CD1c-positive myeloid dendritic cell (primary cell): ENCODE data around the gene POR.

Experiments used
- DNase-seq: peaks from one replicate; pipeline ENCODE4 v3.0.0-alpha.2; 2016; ENCODE audit errors: extremely low spot score

Gene POR

DNA sequence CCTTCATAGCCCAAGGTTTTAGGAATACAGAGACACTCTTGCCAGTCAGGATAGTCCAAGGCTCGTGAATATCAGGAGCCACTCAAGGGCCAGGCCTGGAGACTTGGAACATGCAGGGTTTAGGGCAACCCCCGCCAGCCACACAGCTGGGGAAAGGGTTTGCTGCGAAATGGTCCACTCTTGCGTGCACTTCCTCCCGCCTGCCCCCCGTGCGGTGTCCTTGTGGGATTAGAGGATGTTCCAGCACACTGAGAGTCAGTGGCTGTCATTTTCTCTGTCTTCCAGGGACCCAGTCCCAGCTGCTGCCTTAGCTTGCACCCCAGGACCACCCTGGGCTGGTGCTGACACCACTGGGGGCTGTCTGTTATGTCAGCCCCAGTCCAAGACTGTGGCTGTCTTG, 38.5 kb downstream of the POR start:
- DNase-seq, result peak; percentile 35

DNA sequence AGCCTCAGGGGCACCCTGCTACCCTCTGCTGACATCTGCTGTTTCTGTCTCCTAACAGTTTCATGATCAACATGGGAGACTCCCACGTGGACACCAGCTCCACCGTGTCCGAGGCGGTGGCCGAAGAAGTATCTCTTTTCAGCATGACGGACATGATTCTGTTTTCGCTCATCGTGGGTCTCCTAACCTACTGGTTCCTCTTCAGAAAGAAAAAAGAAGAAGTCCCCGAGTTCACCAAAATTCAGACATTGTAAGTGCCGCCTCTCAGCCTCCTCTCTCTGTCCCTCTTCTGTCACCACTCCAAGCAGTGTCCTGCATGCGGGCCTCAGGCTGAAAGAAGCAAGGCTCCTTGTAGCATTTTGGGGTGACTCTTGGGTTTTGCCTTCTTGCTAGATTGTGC, 39.0 kb downstream of the POR start:
- peak; percentile 87 for DNase-seq

- DNase-seq, result no peak
Measured at GRCh38 chr7:75955331-75955955, 40.5 kb downstream of the POR start.

DNA sequence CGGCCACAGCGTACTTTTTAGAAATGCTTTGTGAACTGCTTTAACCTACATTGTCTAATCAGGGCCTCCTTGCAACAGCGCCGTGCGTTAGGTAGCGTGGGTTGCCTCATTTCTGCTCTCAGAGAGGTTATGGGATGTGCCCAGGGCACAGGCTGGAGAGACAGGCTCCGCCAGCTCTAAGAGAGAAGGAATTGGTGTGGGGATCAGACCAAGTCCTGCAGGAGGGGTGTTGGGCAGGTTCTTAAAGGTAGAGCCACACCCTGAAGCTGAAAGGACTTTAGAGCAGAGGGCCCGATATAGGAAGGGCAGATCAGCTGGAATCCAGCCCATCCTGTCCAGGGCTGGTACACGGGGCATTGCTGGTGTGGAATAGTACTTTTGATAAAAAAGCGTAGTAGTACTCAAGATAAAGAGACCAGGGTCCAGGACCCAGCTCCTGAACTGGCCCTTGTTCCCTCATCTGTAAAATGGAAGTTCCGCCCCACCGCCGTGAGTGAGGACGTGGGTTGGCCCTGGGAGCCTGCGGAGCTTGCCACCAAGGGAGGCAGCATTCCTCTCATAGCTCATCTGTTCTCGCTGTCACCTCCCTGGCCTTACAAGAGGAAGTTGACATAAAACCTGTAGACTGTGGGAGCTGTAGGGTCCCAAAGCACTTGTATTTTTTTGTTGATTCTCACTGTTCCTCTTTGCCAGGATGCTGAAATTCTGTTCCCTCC, 42.2 kb downstream of the POR start:
- DNase-seq, result no peak

DNA sequence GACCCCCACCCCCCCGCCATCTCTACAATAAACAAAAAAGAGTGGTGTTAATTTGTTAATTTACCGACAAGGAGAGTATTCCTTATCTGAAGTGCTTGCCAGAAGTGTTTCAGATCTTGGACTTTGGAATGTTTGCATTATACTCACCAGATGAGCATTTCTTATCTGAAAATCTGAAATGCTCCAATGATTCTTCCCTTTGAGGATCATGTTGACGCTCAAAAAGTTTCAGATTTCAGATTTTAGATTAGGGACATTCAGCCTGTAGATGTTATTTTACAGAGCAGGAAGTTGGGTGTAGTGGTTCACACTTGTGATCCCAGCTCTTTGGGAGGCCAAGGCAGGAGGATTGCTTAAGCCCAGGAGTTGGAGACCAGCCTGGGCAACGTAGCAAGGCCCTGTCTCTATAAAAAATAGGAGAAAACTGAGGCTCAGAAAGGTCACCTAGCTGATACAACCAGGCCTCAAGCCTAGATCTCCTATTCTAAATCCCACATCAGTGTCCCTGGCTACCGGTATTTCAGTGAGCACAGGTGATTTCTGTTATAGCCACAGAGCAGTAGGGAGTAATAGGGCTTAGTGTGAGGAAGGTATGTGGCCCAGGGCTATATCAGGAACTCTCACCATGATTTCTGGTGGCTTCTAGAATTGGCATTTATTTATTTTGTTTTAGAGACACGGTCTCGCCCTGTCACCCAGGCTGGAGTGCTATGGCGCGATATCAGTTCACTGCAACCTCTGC, 44.0 kb downstream of the POR start:
- no peak for DNase-seq

DNA sequence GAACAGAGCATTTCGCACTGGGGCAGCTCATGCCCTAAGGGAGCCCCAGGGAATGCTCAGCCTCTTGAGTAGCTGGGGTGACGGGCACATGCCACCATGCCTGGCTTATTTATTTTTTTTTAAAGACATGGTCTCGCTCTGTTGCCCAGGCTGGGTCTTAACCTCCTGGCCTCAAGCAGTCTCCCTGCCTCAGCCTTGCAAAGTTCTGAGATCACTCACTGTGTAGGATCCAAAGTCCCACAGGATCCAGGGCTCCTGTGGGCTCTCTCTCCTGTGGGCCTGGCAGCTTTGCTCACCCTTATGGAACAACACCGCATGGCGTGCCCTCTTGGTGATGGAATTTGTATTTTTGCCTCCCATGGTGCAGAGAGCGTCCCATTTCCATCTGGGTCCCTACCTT, 45.4 kb downstream of the POR start:
- no peak for DNase-seq

GRCh38 chr7:75961218-75961617, 46.3 kb downstream of the POR start:
- no peak for DNase-seq

GRCh38 chr7:75962607-75963380, 47.8 kb downstream of the POR start:
- DNase-seq, result no peak

DNA sequence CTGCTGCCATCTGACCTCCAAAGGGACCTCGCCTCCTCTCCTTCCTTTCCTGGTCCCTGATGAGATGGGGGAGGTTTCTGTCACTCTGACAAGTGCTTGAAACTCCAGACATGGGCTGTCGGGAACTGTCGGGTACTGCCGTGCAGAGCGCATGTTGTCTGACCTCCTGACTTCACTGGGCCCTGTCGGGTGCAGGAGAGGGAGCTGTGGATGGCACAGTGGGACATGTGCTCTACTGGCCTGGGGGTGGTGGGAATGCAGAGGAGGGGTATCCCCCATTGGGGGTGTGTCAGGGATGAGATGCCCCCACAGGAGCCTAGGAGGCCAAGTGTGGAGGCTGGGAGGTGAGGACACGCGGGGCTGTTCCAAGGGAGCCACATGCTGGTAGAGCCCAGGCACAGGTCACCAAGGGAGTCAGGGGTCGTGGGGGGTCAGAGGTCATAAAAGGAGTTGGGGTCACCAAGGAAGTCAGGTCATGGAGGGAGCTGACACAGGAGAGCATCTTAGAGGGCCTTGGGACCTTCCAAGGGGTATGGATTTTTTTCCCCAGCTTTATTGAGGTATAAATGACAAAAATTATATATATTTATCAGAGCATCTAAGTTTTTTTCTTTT, 48.5 kb downstream of the POR start:
- no peak for DNase-seq

DNA sequence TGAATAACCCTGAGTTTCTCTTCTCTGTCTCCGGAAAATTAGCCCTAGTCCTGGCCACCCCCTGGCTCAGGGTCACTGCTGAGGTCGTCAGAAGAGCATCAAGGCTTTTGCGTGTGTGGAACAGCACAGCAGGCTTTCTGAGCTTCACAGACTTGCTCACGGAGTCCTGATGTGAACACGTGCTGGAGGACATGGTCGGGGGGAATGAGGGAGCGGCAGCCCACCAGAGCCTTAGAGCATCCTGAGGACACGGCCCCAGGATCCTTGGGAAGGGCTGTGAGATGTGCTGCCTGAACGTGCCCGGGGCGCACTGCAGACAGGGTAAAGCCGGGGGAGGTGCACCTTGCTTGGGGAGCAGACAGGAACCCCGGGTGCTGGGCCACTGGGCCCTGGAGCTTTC, 50.7 kb downstream of the POR start:
- no peak for DNase-seq

GRCh38 chr7:75966190-75966961, 51.4 kb downstream of the POR start:
- no peak for DNase-seq

DNA sequence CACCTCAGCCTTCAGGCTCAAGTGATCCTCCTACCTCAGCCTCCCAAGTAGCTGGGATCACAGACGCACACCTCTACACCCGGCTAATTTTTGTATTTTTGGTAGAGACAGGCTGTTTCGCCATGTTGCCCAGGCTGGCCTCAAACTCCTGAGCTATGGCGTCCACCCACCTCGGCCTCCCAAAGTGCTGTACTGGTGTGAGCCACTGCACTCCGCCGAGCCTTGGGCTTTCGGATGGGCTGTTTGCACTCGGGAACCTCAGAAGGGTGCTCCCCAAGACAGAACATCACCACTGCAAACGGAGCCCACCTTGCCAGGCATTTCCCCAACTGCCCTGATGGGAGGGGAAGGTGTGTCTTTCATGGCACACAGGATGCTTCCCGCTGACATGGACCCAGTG, 52.1 kb downstream of the POR start:
- DNase-seq, result no peak

GRCh38 chr7:75967487-75967997, 52.6 kb downstream of the POR start:
- peak; percentile 82 for DNase-seq

- peak; percentile 48 for DNase-seq
Measured at GRCh38 chr7:75968012-75968411, 53.1 kb downstream of the POR start.

DNA sequence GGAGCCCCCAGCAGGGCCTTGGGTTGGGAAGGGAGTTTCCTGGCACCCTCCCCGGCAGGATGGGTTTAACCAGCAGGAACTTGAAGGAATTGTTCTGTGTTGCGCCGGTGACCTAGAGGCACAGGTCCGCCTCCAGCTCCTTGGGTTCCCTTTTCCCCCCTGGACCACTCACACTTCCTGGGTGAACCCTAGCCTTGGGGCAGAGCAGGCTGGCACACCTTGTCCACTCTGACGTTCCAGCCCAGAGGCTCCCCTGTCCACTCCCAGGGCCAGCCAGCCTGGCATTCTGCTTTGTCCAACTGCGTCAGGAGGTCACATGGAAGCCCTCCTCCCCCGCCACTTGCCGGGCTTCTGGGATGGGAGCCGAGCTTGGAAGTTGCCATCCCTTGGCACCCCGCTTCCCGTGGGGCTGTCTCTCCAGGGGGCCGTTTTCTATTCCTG, 53.6 kb downstream of the POR start:
- no peak for DNase-seq

DNA sequence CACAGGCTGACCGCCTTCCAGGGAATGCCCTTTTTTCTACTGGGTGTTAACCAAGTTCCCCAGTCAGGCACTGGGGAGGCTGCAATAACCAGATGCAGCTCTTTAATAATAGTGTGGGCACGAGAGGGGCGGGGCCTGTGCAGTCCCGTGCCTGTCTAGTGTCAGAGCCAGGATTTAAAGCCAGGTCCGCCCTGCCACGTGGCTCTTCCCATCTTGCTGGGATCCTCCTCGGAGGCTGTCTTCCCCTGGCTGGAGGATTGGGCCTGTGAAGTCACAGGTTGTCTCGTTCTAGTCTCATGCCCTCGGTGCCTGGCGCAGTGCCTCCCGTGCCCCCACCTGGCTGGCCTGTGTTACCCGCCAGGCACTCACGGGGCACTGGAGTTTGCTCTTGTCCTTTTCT, 54.2 kb downstream of the POR start:
- DNase-seq, result no peak

DNA sequence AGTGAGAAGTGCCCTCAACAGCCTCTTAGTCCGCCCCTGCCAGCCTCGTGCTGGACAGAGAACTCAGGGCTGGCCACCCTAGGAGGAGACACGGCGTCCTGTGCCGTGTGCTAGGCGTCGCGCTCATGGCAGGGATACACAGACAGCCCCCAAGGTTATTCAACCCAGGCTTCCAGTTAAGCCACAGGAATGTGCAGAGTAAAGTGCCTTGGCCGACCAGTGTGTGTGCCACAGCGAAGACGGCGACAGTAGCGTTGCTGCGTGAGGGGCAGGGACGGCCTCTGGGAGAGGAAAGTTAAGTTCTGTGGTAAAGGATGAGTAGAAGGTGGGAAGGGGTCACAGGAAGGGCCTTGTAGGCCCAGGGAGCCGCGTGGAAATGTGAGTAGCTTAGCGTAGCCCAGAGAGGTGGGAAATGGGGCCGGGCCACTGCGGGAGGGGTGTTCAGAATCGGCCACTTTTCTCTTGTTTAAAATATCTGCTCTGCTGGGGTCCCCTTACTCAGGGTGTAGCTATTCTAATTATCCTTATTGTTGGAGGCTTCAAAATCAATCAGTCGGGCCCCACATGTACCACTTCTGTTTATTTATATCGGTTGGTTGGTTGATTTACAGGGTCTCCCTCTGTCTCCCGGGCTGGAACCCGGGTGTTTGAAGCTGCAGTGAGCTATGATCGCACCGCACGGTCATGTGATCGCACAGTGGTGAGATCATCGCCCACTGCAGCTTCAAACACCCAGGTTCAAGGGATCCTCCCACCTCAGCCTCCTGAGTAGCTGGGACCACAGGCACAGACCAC, 54.9 kb downstream of the POR start:
- no peak for DNase-seq

DNA sequence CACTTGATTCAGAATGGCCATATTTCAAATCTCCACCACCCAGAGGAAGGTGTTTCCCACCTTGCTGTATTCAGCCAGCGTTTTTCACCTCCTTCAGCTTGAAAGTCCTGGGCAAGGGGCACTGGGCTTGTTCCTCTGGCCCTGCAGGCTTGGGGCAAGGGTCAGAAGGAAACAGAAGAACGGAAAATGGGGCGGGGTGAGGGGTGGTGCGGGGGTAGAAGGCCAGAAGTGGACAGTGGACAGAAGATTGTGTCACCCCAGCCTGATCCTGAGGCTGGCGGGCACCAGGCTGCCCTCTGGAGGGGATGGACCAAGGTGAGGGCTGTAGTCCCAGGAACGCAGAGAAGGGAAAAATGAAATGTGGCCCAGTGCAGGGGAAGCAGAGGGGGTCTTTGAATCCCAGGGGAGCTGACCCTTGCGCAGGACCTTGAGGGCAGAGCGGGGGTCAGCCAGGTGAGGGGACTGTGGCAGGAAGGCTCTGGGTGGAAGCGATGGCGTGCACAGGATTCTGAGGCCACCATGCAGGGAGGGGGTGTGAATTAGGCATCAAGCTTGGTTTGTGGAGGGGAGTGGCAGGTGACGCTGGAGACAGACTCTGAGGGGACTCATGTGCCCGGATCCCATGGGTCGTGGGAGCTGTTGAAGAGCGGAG, 56.5 kb downstream of the POR start:
- DNase-seq, result no peak

DNA sequence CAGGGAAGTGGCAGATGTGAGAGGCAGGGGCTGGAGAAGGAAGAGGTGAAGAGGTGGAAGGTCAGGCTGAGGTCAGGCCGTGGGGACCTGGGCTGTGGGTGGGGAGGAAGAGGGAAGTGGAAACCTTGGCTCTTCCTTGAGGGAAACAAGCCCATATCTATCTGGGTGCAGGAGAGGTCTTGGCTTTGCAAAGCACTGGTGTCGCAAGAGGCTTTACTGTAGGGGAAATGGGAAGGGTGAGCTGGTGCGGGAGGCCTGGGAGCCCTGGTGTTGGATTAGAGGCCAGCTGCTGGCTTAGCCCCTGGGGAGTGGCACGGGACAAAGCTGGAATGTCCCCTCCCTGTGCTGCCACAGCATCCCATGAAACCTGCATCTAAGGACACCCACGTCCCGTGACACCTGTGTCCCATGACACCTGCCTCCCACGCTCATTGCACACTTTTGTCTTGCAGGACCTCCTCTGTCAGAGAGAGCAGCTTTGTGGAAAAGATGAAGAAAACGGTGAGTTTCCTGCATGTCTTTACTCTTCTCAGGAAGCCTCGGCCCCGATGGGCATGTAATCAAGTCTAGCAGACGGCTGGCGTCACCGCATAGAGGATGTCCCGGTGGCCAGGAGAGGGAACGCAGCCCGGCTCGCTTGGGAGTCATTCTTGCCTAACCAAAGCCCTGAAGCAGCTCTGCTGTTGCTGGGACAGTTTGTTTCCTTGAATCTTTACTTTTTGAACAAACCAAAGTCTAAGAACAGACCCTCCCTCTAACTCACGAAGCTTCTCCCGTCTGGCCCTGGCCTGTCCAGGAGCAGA, 57.2 kb downstream of the POR start:
- peak; percentile 86 for DNase-seq
